Effector memory CD8-positive, alpha-beta T cell (primary cell): ENCODE data around the gene FANCI.

Source experiments
- ATAC-seq: fragments of 150-1000 bp; cut with Tn5 transposase; replicated peaks from 2 replicates; pipeline ENCODE4 v1.10.0; 2021; ENCODE audit warnings: mild to moderate bottlenecking, moderate library complexity
- DNase-seq, 3 experiments: peaks; one replicate each; pipeline ENCODE4 v3.0.0; 2021
- H3K27ac Mint-ChIP-seq, 2 donors: one replicate each; pipeline ENCODE4 v1.8.0; 2022; ENCODE audit warnings: mild to moderate bottlenecking in 2 of 2, mixed read lengths in 2 of 2, moderate library complexity in 2 of 2
- H3K27me3 Mint-ChIP-seq, 2 donors: one replicate each; pipeline ENCODE4 v1.8.0; 2022; ENCODE audit warnings: mixed read lengths in 2 of 2
- H3K36me3 Mint-ChIP-seq: one replicate; pipeline ENCODE4 v1.8.0; 2022; ENCODE audit warnings: mild to moderate bottlenecking, moderate library complexity, mixed read lengths; ENCODE audit not compliant: insufficient read depth
- H3K4me1 Mint-ChIP-seq, 2 donors: one replicate each; pipeline ENCODE4 v1.8.0; 2022; ENCODE audit warnings: low read depth in 2 of 2, mixed read lengths in 2 of 2
- H3K4me3 Mint-ChIP-seq, 2 donors: one replicate each; pipeline ENCODE4 v1.8.0; 2022; ENCODE audit warnings: mild to moderate bottlenecking in 2 of 2, mixed read lengths in 2 of 2, moderate library complexity in 2 of 2
- H3K9me3 Mint-ChIP-seq, 2 donors: one replicate each; pipeline ENCODE4 v1.8.0; 2022; ENCODE audit warnings: mixed read lengths in 2 of 2

FANCI gene

GRCh38 chr15:89322822-89323221 is 79.0 kb downstream of the FANCI start:
- Mint-ChIP-seq H3K9me3 (no peaks in the 10 kb centered on the region), H3K4me3 (no peak overlapping the region), H3K4me1 (peaks cover 14 to 26% of the 10 kb centered on the region in 2 donors)

GRCh38 chr15:89323825-89324224 is 80.0 kb downstream of the FANCI start:
- peak overlapping the region; percentile 79 to 83 for H3K27ac Mint-ChIP-seq
- peaks cover 94% of the 10 kb centered on the region for H3K36me3 Mint-ChIP-seq
- no peak for ATAC-seq
- H3K9me3 Mint-ChIP-seq = no peaks in the 10 kb centered on the region
- no peaks in the 10 kb centered on the region for H3K27me3 Mint-ChIP-seq
- peaks cover 20 to 29% of the 10 kb centered on the region in 2 donors for H3K4me1 Mint-ChIP-seq
- no peak overlapping the region for H3K4me3 Mint-ChIP-seq
- no peak for DNase-seq

More at GRCh38 chr15:89322822-89323221, 79.0 kb downstream of the FANCI start:
- peaks cover 96% of the 10 kb centered on the region for H3K36me3 Mint-ChIP-seq
- DNase-seq (no peak), ATAC-seq (no peak)
- no peaks in the 10 kb centered on the region for H3K27me3 Mint-ChIP-seq
- peak overlapping the region in 1 of 2 donors; percentile 85 for H3K27ac Mint-ChIP-seq

GRCh38 chr15:89325039-89325803 is 81.4 kb downstream of the FANCI start:
- DNase-seq = no peak
- Mint-ChIP-seq H3K27me3 (no peaks in the 10 kb centered on the region), H3K4me1 (peaks cover 28 to 33% of the 10 kb centered on the region in 2 donors), H3K36me3 (peaks cover 95% of the 10 kb centered on the region), H3K27ac (peak overlapping the region; percentile 79 to 83), H3K4me3 (no peak overlapping the region), H3K9me3 (no peaks in the 10 kb centered on the region)
- no peak for ATAC-seq

- DNase-seq (no peak), ATAC-seq (no peak)
- Mint-ChIP-seq H3K27ac (peak overlapping the region; percentile 83 to 91), H3K4me3 (no peak overlapping the region), H3K36me3 (peaks cover 93% of the 10 kb centered on the region), H3K4me1 (peaks cover 36 to 38% of the 10 kb centered on the region in 2 donors), H3K9me3 (no peaks in the 10 kb centered on the region), H3K27me3 (no peaks in the 10 kb centered on the region)
These were observed 82.5 kb downstream of the FANCI start for GRCh38 chr15:89326316-89326715.

- DNase-seq (no peak), ATAC-seq (no peak)
- Mint-ChIP-seq H3K4me1 (peaks cover 42 to 45% of the 10 kb centered on the region in 2 donors), H3K9me3 (no peaks in the 10 kb centered on the region), H3K27me3 (no peaks in the 10 kb centered on the region), H3K4me3 (no peak overlapping the region), H3K36me3 (peaks cover 91% of the 10 kb centered on the region), H3K27ac (peak overlapping the region; percentile 72 to 91)
These were observed 83.3 kb downstream of the FANCI start for GRCh38 chr15:89327113-89327512.

- Mint-ChIP-seq H3K4me3 (peak overlapping the region; percentile 73 to 77), H3K9me3 (no peaks in the 10 kb centered on the region), H3K4me1 (peaks cover 46 to 49% of the 10 kb centered on the region in 2 donors), H3K27me3 (no peaks in the 10 kb centered on the region), H3K27ac (peak overlapping the region; percentile 82 to 91), H3K36me3 (peaks cover 84% of the 10 kb centered on the region)
- ATAC-seq (no peak), DNase-seq (no peak)
These were observed 84.8 kb downstream of the FANCI start for GRCh38 chr15:89328398-89329254.

GRCh38 chr15:89329329-89330084 is 85.7 kb downstream of the FANCI start:
- peak; percentile 46 for ATAC-seq
- peaks cover 84% of the 10 kb centered on the region for H3K36me3 Mint-ChIP-seq
- H3K4me3 Mint-ChIP-seq = peak overlapping the region; percentile 73 to 77
- peaks cover 0 to 2% of the 10 kb centered on the region in 2 donors for H3K27me3 Mint-ChIP-seq
- peaks cover 49 to 50% of the 10 kb centered on the region in 2 donors for H3K4me1 Mint-ChIP-seq
- peak; percentile 10 to 30 (median 20) for DNase-seq
- H3K9me3 Mint-ChIP-seq = no peaks in the 10 kb centered on the region
- peak overlapping the region; percentile 82 to 91 for H3K27ac Mint-ChIP-seq

- Mint-ChIP-seq H3K27me3 (peaks cover 6 to 8% of the 10 kb centered on the region in 2 donors), H3K4me3 (peak overlapping the region; percentile 73 to 77), H3K27ac (peak overlapping the region; percentile 82 to 91), H3K4me1 (peaks cover 49 to 55% of the 10 kb centered on the region in 2 donors), H3K36me3 (peaks cover 84% of the 10 kb centered on the region), H3K9me3 (peaks cover 0 to 2% of the 10 kb centered on the region in 2 donors)
- no peak for ATAC-seq
- DNase-seq = no peak
These were observed 86.3 kb downstream of the FANCI start for GRCh38 chr15:89330119-89330518.

GRCh38 chr15:89330881-89331595 is 87.3 kb downstream of the FANCI start:
- Mint-ChIP-seq H3K27me3 (peaks cover 6 to 10% of the 10 kb centered on the region in 2 donors), H3K9me3 (peaks cover 0 to 2% of the 10 kb centered on the region in 2 donors), H3K27ac (peak overlapping the region; percentile 82 to 91), H3K36me3 (peaks cover 84% of the 10 kb centered on the region), H3K4me3 (peak overlapping the region; percentile 73 to 77), H3K4me1 (peaks cover 56 to 60% of the 10 kb centered on the region in 2 donors)
- DNase-seq = no peak
- ATAC-seq = no peak

GRCh38 chr15:89332446-89332845 is 88.7 kb downstream of the FANCI start:
- Mint-ChIP-seq H3K9me3 (peaks cover 0 to 2% of the 10 kb centered on the region in 2 donors), H3K4me3 (peak overlapping the region; percentile 73 to 77), H3K36me3 (peaks cover 75% of the 10 kb centered on the region), H3K27me3 (peaks cover 6 to 10% of the 10 kb centered on the region in 2 donors), H3K27ac (peak overlapping the region; percentile 65 to 68), H3K4me1 (peaks cover 51 to 60% of the 10 kb centered on the region in 2 donors)
- ATAC-seq (no peak), DNase-seq (no peak)

GRCh38 chr15:89333011-89333860 is 89.5 kb downstream of the FANCI start:
- DNase-seq = no peak

More at GRCh38 chr15:89333011-89333860, 89.5 kb downstream of the FANCI start:
- Mint-ChIP-seq H3K27me3 (peaks cover 6 to 10% of the 10 kb centered on the region in 2 donors), H3K36me3 (peaks cover 70% of the 10 kb centered on the region), H3K27ac (peak overlapping the region; percentile 68 to 100), H3K9me3 (peaks cover 0 to 2% of the 10 kb centered on the region in 2 donors), H3K4me3 (peak overlapping the region; percentile 87 to 92), H3K4me1 (peaks cover 49 to 56% of the 10 kb centered on the region in 2 donors)
- ATAC-seq = no peak
